DOHH2 (cell line): ENCODE measurements around the gene OR10H2.

Experiments
- EZH2phosphoT487 ChIP-seq: fragments of 200-600 bp; sonication (generic); IDR thresholded peaks from 2 replicates; pipeline ENCODE4 v1.6.1; 2017; ENCODE audit warnings: borderline replicate concordance, mild to moderate bottlenecking, antibody characterized with exemption, low read length, moderate library complexity, mixed read lengths
- TF ChIP-seq, protein P1 (sequence below): fragments of 200-600 bp; sonication (generic); IDR thresholded peaks from one replicate; pipeline ENCODE4 v1.5.1; 2014; ENCODE audit warnings: antibody characterized with exemption, mild to moderate bottlenecking, low read depth, low read length; ENCODE audit not compliant: poor library complexity, severe bottlenecking

- TF ChIP-seq, protein P1, sequence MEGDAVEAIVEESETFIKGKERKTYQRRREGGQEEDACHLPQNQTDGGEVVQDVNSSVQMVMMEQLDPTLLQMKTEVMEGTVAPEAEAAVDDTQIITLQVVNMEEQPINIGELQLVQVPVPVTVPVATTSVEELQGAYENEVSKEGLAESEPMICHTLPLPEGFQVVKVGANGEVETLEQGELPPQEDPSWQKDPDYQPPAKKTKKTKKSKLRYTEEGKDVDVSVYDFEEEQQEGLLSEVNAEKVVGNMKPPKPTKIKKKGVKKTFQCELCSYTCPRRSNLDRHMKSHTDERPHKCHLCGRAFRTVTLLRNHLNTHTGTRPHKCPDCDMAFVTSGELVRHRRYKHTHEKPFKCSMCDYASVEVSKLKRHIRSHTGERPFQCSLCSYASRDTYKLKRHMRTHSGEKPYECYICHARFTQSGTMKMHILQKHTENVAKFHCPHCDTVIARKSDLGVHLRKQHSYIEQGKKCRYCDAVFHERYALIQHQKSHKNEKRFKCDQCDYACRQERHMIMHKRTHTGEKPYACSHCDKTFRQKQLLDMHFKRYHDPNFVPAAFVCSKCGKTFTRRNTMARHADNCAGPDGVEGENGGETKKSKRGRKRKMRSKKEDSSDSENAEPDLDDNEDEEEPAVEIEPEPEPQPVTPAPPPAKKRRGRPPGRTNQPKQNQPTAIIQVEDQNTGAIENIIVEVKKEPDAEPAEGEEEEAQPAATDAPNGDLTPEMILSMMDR = no peak
- no peak for TF ChIP-seq EZH2phosphoT487
These were observed 12.2 kb upstream of the OR10H2 start for GRCh38 chr19:15715642-15716041.
